Heart left ventricle (tissue), 13 donors: ENCODE data around the gene TFF3.

Source experiments
- CTCF ChIP-seq, 12 donors: fragments of 200-600 bp; sonication (generic) in 4 of 12; IDR thresholded peaks; one replicate each; pipeline versions ENCODE4 v1.5.0 to v1.8.0; 2018 to 2022; ENCODE audit warnings: antibody characterized with exemption in 12 of 12, mild to moderate bottlenecking in 5 of 12
- POLR2A ChIP-seq, 2 donors: fragments of 450-650 bp; IDR thresholded peaks; one replicate each; pipeline ENCODE4 v1.6.1; 2017; ENCODE audit warnings: antibody characterized with exemption in 2 of 2, mild to moderate bottlenecking in 2 of 2, moderate library complexity in 2 of 2
- donor health status: ischemic (EF 13 %, LVEDD 7.1; RV severe dilation, severe dysfunction).
- donor health status: DM: no; HTN: yes; CAD: no.
- donor health status: DM: no; HTN: no; CAD: no.
- donor health status: ischemic (EF 25% LVEDD 6.9; RV normal size, moderate dysfunction).
- donor health status: ischemic (EF 25% LVEDD 5.7; RV mildly dilated, moderate dysfunction).
- donor health status: ischemic (EF 35%, LVEDD 5.7; RV mildly dilated, moderate dysfunction).
- donor health status: nonischemic (EF 11% LVEDD 7.7; RV severe dilation, severe dysfunction).
- donor health status: DM: yes; HTN: yes; CAD: no.
- donor health status: PGD.
- donor health status: ischemic (EF 29% LVEDD 5.4; RV normal size, mild dysfunction).
- donor health status: nonischemic (EF 23%, LVEDD 6.1; RV moderate dilation, normal function).

GRCh38 chr21:42300956-42301355 is 14.3 kb downstream of the TFF3 start:
- TF ChIP-seq CTCF (IDR thresholded peaks at IDR 0.05), result no peak
- no peak for TF ChIP-seq POLR2A (IDR thresholded peaks at IDR 0.05)
